Measurements from ENCODE around the gene PLEKHH3. TPM values are rescaled to one million over a fixed set of nuclear protein-coding genes. Genes with fewer than 3 reads are reported as not detected.

The PLEKHH3 gene
- total RNA-seq, 2 donors from 2014 or later = 0.73 TPM; not detected in 1

DNA sequence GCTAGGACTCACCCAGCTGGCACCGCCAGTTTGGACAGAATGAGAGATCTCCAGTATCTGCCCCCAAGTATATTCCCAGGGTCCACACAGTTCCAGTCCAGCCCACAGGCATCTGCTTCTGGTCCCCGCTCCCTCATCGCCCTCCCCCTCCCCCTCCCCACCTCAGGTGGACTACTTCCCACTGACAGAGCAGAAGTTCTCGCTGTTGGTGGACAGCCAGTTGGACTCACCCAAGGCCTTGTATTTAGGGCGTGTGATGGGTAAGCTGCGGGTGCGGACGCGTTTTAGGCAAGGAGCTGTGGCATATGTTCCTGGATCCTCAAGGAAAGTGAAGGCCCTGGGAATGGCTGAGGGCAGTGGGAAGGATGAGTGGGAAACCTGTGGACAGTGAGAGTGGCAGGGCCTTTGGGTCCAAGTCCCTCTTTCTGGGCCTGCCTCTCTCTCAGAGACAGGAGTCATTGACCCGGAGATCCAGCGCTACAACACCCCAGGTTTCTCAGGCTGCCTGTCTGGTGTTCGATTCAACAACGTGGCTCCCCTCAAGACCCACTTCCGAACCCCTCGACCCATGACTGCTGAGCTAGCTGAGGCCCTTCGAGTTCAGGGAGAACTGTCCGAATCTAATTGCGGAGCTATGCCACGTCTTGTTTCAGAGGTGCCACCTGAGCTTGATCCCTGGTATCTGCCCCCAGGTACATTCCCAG lies 20.5 kb upstream of the PLEKHH3 start:
- H3K4me3 Mint-ChIP-seq = no peak overlapping the region
- H3K27ac Mint-ChIP-seq = no peak overlapping the region
- H3K4me1 Mint-ChIP-seq (ENCODE audit: low read depth in 2 of 2) = no peaks in the 10 kb centered on the region
- DNase-seq (ENCODE audit: low spot score) (peak; percentile 29), ATAC-seq (no peak)
- no peaks in the 10 kb centered on the region for H3K9me3 Mint-ChIP-seq
- no peaks in the 10 kb centered on the region for H3K27me3 Mint-ChIP-seq
- no peaks in the 10 kb centered on the region for H3K36me3 Mint-ChIP-seq

DNA sequence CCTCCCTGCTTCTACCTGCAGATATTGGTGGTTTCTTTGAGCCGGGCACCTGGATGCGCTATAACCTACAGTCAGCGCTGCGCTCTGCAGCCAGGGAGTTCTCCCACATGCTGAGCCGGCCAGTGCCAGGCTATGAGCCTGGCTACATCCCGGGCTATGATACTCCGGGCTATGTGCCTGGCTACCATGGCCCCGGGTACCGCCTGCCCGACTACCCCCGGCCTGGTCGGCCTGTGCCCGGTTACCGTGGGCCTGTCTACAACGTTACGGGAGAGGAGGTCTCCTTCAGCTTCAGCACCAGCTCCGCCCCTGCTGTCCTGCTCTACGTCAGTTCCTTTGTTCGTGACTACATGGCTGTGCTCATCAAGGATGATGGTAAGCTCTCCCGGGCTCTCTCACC lies 18.7 kb upstream of the PLEKHH3 start:
- no peak overlapping the region for H3K4me3 Mint-ChIP-seq
- ATAC-seq (peak in 1 of 2 donors; percentile 26), DNase-seq (ENCODE audit: low spot score) (peak; percentile 56)
- no peaks in the 10 kb centered on the region for H3K9me3 Mint-ChIP-seq
- no peaks in the 10 kb centered on the region for H3K36me3 Mint-ChIP-seq
- H3K4me1 Mint-ChIP-seq (ENCODE audit: low read depth in 2 of 2) = no peaks in the 10 kb centered on the region
- H3K27me3 Mint-ChIP-seq = no peaks in the 10 kb centered on the region
- H3K27ac Mint-ChIP-seq = no peak overlapping the region

- no peaks in the 10 kb centered on the region for H3K36me3 Mint-ChIP-seq
- H3K4me3 Mint-ChIP-seq = no peak overlapping the region
- no peaks in the 10 kb centered on the region for H3K9me3 Mint-ChIP-seq
- no peaks in the 10 kb centered on the region for H3K4me1 Mint-ChIP-seq (ENCODE audit: low read depth in 2 of 2)
- ATAC-seq (no peak), DNase-seq (ENCODE audit: low spot score) (no peak)
- no peak overlapping the region for H3K27ac Mint-ChIP-seq
- H3K27me3 Mint-ChIP-seq = no peaks in the 10 kb centered on the region
Observed at GRCh38 chr17:42694524-42694923, 17.7 kb upstream of the PLEKHH3 start.

DNA sequence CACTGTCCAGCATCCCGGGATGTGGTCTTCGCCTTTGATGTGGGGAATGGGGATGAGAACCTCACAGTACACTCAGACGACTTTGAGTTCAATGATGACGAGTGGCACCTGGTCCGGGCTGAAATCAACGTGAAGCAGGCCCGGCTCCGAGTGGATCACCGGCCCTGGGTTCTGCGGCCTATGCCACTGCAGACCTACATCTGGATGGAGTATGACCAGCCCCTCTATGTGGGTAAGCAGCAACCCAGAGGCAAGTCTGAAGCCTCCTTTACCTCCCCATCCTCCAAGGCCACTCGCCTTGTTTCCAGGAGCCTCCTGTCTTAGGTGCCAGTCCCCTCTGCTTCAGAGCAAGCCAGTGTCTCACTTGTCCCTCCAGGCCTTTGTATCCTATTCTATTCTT lies 15.7 kb upstream of the PLEKHH3 start:
- Mint-ChIP-seq H3K27ac (no peak overlapping the region), H3K36me3 (no peaks in the 10 kb centered on the region), H3K4me3 (no peak overlapping the region), H3K4me1 (ENCODE audit: low read depth in 2 of 2) (no peaks in the 10 kb centered on the region), H3K27me3 (peaks cover 0 to 2% of the 10 kb centered on the region in 2 donors), H3K9me3 (no peaks in the 10 kb centered on the region)
- ATAC-seq = no peak
- DNase-seq (ENCODE audit: low spot score) = no peak

DNA sequence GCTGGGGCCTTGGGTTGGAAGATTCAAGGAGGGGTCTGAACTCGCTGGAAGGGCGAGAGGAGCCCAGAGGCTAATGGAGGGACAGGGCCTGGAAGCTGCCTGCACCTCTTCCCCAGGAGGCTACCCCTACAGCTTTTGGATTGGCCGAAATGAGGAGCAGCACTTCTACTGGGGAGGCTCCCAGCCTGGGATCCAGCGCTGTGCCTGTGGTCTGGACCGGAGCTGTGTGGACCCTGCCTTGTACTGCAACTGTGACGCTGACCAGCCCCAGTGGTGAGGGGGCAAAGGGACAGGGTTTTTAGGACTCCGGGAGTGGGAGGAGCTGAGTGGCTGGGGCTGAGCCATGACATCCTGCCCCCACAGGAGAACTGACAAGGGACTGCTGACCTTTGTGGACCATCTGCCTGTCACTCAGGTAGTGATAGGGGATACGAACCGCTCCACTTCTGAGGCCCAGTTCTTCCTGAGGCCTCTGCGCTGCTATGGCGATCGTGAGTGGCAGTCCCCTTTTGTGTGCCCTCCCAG lies 14.3 kb upstream of the PLEKHH3 start:
- DNase-seq (ENCODE audit: low spot score) (no peak), ATAC-seq (no peak)
- Mint-ChIP-seq H3K4me3 (no peak overlapping the region), H3K4me1 (ENCODE audit: low read depth in 2 of 2) (no peaks in the 10 kb centered on the region), H3K9me3 (no peaks in the 10 kb centered on the region), H3K27me3 (peaks cover 0 to 2% of the 10 kb centered on the region in 2 donors), H3K36me3 (no peaks in the 10 kb centered on the region), H3K27ac (no peak overlapping the region)

GRCh38 chr17:42690596-42690995 lies 13.8 kb upstream of the PLEKHH3 start:
- H3K27me3 Mint-ChIP-seq = peaks cover 0 to 7% of the 10 kb centered on the region in 2 donors
- DNase-seq (ENCODE audit: low spot score) = no peak
- H3K27ac Mint-ChIP-seq = no peak overlapping the region
- no peak for ATAC-seq
- no peak overlapping the region for H3K4me3 Mint-ChIP-seq
- H3K4me1 Mint-ChIP-seq (ENCODE audit: low read depth in 2 of 2) = no peaks in the 10 kb centered on the region
- no peaks in the 10 kb centered on the region for H3K9me3 Mint-ChIP-seq
- no peaks in the 10 kb centered on the region for H3K36me3 Mint-ChIP-seq

- Mint-ChIP-seq H3K27me3 (peaks cover 15 to 27% of the 10 kb centered on the region in 2 donors), H3K4me1 (ENCODE audit: low read depth in 2 of 2) (peaks cover 6% of the 10 kb centered on the region in 2 donors), H3K9me3 (no peaks in the 10 kb centered on the region), H3K27ac (no peak overlapping the region), H3K4me3 (no peak overlapping the region), H3K36me3 (no peaks in the 10 kb centered on the region)
- DNase-seq (ENCODE audit: low spot score) = no peak
- ATAC-seq = no peak
Observed at GRCh38 chr17:42687707-42688320, 11.0 kb upstream of the PLEKHH3 start.

- H3K27ac Mint-ChIP-seq = no peak overlapping the region
- H3K4me1 Mint-ChIP-seq (ENCODE audit: low read depth in 2 of 2) = peaks cover 15 to 17% of the 10 kb centered on the region in 2 donors
- H3K27me3 Mint-ChIP-seq = peaks cover 27 to 36% of the 10 kb centered on the region in 2 donors
- no peak overlapping the region for H3K4me3 Mint-ChIP-seq
- no peaks in the 10 kb centered on the region for H3K36me3 Mint-ChIP-seq
- no peaks in the 10 kb centered on the region for H3K9me3 Mint-ChIP-seq
- ATAC-seq (no peak), DNase-seq (ENCODE audit: low spot score) (no peak)
Observed at GRCh38 chr17:42686520-42687128, 9.8 kb upstream of the PLEKHH3 start.

GRCh38 chr17:42685831-42686230 lies 9.0 kb upstream of the PLEKHH3 start:
- no peak overlapping the region for H3K4me3 Mint-ChIP-seq

GRCh38 chr17:42684929-42685556 lies 8.2 kb upstream of the PLEKHH3 start:
- ATAC-seq = no peak
- Mint-ChIP-seq H3K9me3 (no peaks in the 10 kb centered on the region), H3K27ac (no peak overlapping the region), H3K27me3 (peaks cover 32 to 44% of the 10 kb centered on the region in 2 donors), H3K36me3 (no peaks in the 10 kb centered on the region), H3K4me1 (ENCODE audit: low read depth in 2 of 2) (peaks cover 22 to 23% of the 10 kb centered on the region in 2 donors), H3K4me3 (no peak overlapping the region)
- no peak for DNase-seq (ENCODE audit: low spot score)

More at GRCh38 chr17:42685831-42686230, 9.0 kb upstream of the PLEKHH3 start:
- H3K9me3 Mint-ChIP-seq = no peaks in the 10 kb centered on the region
- H3K36me3 Mint-ChIP-seq = no peaks in the 10 kb centered on the region
- DNase-seq (ENCODE audit: low spot score) = no peak
- no peak for ATAC-seq
- peaks cover 32 to 41% of the 10 kb centered on the region in 2 donors for H3K27me3 Mint-ChIP-seq
- H3K4me1 Mint-ChIP-seq (ENCODE audit: low read depth in 2 of 2) = peaks cover 20 to 22% of the 10 kb centered on the region in 2 donors
- H3K27ac Mint-ChIP-seq = no peak overlapping the region

DNA sequence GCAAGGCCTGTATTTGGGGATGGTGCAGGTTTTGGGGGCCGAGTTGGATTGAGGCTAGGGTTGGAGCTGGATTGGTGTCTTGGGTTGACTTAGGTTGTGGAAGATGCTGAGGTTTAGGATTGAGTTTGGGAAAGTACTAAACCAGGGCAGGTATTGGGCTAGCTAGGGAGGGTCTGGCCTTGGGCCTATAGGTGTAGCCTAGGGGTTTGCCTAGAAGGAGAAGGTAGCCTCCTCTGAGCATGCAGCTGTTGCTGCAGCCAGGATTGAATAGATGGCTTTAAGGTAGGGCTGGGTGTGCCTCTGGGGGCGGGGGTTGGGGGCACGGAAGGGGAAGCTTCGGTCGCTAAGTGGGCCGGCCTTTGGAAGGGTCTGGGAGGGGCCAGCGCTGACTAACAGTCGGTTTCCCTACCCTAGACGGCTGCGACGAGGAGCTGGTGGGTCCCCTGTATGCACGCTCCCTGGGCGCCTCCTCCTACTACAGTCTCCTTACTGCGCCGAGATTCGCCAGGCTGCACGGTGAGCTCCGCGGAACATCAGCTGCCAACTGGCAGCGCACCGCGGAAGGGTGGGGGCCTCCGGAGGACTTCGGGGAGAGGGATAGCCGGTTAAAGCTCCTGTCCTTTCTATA lies 6.7 kb upstream of the PLEKHH3 start:
- H3K36me3 Mint-ChIP-seq = no peaks in the 10 kb centered on the region
- no peak overlapping the region for H3K27ac Mint-ChIP-seq
- DNase-seq (ENCODE audit: low spot score) (no peak), ATAC-seq (no peak)
- H3K27me3 Mint-ChIP-seq = peaks cover 32 to 46% of the 10 kb centered on the region in 2 donors
- no peaks in the 10 kb centered on the region for H3K9me3 Mint-ChIP-seq
- H3K4me3 Mint-ChIP-seq = no peak overlapping the region
- peaks cover 28 to 30% of the 10 kb centered on the region in 2 donors for H3K4me1 Mint-ChIP-seq (ENCODE audit: low read depth in 2 of 2)

DNA sequence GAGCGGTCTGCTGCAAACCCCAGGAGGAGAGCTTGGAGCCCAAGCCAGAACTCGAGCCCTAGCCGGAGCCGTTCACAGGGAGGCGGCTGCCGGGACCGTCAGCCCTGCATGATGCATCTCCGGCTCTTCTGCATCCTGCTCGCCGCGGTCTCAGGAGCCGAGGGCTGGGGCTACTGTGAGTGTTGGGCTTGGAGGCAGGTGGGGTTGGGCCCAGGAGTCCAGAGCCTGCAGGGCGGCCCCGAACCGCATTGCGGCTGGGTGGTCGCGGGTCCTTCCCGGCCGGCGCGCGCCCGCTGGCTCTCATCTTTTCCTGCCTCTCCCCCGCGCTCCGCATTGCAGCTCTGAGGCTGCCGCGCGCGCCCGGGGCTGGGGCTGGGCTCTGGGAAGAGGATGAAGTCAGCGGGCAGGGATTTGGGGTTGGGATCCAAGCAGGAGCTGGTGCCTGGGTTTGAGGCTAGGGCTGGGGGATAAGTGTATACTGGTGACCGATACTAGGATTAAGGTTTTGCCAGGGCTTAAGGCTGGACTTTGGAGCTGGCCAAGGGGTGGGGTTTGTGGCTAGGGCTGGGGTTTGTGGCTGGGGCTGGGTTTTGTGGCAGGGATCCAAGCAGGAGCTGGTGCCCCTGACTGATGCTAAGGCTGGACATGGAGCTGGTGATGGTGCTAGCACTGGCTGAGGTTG lies 6.1 kb upstream of the PLEKHH3 start:
- H3K36me3 Mint-ChIP-seq = no peaks in the 10 kb centered on the region
- peak overlapping the region; percentile 65 for H3K4me3 Mint-ChIP-seq
- H3K4me1 Mint-ChIP-seq (ENCODE audit: low read depth in 2 of 2) = peaks cover 33 to 35% of the 10 kb centered on the region in 2 donors
- no peaks in the 10 kb centered on the region for H3K9me3 Mint-ChIP-seq
- peak overlapping the region in 1 of 2 donors; percentile 35 for H3K27ac Mint-ChIP-seq
- peaks cover 32 to 45% of the 10 kb centered on the region in 2 donors for H3K27me3 Mint-ChIP-seq
- ATAC-seq = no peak
- no peak for DNase-seq (ENCODE audit: low spot score)
